ENCODE results near the gene CLDN14. TPM values are rescaled to one million over a fixed set of nuclear protein-coding genes. Genes with fewer than 3 reads are reported as not detected.

CLDN14 gene
- total RNA-seq, 1 donor = 0.27 TPM

DNA sequence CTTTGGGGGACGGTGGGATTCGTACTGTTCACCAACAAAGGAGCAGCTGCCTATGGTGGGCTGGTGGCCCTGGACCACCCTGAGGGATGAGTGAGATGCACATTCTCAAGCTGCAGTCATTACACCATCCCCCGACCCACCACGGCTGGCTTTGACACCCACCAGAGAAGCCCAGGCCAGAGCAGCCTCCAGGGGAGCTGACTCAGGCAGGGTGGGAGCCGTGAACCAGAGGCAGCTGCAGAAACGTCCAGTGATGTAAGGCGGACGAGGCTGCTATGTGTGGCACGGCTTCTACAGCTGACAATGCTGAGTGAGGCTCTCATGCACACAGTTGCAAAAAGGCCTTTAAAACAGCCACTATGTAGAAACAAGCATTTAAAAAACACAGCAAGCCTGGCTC is 54.6 kb downstream of the CLDN14 start:
- DNase-seq (ENCODE audit: low read depth) = peak; percentile 49
- H3K4me3 ChIP-seq (ENCODE audit: low read depth, low read length) = no peak overlapping the region
- TF ChIP-seq, protein P1, sequence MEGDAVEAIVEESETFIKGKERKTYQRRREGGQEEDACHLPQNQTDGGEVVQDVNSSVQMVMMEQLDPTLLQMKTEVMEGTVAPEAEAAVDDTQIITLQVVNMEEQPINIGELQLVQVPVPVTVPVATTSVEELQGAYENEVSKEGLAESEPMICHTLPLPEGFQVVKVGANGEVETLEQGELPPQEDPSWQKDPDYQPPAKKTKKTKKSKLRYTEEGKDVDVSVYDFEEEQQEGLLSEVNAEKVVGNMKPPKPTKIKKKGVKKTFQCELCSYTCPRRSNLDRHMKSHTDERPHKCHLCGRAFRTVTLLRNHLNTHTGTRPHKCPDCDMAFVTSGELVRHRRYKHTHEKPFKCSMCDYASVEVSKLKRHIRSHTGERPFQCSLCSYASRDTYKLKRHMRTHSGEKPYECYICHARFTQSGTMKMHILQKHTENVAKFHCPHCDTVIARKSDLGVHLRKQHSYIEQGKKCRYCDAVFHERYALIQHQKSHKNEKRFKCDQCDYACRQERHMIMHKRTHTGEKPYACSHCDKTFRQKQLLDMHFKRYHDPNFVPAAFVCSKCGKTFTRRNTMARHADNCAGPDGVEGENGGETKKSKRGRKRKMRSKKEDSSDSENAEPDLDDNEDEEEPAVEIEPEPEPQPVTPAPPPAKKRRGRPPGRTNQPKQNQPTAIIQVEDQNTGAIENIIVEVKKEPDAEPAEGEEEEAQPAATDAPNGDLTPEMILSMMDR (IDR thresholded peaks at IDR 0.05; ENCODE audit: insufficient read depth, low read length) = no peak

DNA sequence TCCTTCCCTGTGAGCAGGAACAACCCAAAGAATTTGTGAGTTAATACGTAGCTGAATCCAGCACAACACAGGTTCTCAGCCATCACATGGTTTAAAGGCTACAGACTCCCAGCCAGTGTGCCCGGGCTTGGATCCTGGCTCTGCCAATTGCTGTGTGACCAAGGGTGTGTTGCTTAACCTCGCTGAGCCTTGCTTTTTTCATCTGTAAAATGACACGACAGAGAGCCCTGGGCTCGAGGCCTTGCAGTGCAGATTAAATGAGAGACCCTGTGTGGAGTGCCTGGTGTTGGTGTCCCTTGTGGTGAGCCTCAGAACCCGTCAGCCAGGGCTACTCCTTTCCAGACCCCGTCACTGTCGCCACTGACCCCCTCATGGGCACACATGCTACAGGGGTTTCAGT is 55.3 kb downstream of the CLDN14 start:
- H3K4me3 ChIP-seq (ENCODE audit: low read depth, low read length) = no peak overlapping the region
- no peak for DNase-seq (ENCODE audit: low read depth)
- TF ChIP-seq, protein P1 (IDR thresholded peaks at IDR 0.05; ENCODE audit: insufficient read depth, low read length) = no peak

DNA sequence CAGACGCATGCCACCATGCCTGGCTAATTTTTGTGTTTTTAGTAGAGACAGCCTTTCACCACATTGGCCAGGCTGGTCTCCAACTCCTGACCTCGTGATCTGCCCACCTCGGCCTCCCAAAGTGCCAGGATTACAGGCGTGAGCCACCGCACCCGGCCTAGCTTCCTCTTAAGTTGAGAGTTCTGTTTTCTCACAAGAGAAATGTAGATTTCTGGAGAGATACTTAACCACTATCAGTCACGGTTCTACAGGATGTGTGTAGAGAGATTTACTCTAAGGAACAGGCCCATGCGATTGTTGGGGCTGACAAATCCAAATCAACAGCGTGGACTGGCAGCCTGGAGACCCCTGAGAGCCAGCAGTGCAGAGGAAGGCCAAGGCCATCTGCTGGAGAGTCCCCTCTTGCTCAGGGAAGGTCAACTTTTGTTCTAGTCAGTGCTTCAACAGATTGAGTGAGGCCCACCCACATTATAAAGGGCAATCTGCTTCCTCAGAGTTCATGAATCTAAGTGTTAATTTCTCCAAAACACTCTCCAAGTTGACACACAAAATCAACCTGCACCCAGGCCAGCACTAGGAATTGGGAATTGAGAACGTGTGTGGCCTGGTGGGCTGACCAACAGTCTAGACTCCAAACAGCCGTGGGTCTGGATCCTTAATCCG is 56.0 kb downstream of the CLDN14 start:
- DNase-seq (ENCODE audit: low read depth) = no peak
- no peak overlapping the region for H3K4me3 ChIP-seq (ENCODE audit: low read depth, low read length)

DNA sequence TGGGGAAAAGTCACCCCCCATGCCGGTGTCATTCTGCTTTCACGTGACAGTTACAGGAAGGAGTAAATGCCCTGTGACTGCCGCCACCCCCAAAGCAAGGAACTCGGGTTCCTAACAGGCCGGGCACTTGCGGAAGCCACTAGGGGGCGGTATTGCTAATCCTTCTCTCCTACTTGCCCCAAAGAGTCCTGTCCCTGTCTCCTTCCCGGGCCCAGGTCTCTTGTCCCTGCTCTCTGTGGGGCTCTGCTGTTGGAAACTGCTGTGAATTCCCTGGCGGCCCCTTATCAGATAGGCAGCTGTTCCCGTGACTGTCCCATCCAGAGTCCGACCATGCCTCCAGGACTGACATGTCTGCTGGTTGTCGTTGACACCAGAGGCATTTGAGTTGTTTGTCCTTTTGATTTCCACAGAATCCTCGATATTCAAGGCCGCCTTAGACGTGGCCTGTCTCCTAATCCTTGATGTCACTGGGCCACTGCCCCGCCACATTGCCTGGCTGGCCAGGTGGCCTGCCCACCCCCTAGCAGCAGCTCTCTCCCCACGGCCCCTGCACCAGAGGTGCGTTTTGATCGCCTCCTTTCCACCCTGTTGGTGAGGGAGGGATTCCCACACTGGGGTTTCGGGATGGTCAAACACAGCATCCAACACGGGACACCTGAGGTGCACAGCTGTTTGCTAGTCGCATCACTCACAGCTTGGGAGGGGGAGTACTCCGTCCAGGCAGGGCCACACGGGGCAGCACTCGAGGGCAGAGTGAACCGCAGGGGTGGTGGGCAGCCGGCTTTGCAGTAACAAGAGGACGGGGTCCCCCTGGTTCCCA is 57.4 kb downstream of the CLDN14 start:
- H3K4me3 ChIP-seq (ENCODE audit: low read depth, low read length) = no peak overlapping the region
- TF ChIP-seq, protein P1 (IDR thresholded peaks at IDR 0.05; ENCODE audit: insufficient read depth, low read length) = peak; percentile 86
- DNase-seq (ENCODE audit: low read depth) = peak; percentile 78

More for the DNA sequence above, 56.0 kb downstream of the CLDN14 start:
- TF ChIP-seq, protein P1 (IDR thresholded peaks at IDR 0.05; ENCODE audit: insufficient read depth, low read length) = no peak

DNA sequence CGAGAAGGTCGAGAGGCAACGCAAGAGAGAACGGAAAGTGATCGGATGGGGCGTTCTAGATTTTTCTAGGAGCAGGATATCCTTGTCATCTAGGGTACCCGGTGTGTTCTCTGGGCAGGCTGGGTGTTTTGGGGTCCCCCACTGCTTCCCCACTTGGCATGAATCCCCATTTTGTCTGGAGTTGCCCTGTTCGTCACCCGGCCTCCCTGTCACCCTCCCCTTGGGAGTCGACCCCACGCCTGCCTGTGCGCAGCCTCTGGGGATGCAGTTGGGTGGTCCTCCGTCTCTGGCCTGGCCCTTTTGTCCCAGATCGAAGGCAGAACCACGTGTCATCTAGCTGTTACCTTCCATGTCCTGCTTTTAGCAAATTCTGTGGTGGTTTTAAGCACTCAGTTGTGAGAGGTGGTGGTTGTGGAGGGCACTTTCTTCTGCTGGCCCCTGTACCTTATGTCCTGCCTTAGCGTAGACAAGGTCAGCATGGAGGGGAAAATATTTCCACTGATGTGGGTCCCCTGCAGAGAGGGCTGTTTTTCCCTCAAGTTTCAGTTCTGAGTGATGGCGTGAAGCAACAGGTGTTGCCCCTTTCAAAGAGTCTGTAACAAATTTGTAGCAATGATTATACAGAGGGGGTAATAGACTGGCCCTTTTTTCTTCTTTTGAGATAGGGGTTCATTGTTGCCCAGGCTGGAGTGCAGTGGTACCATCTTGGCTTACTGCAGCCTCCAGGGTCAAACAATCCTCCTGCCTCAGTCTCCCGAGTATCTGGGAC is 59.2 kb downstream of the CLDN14 start:
- no peak for DNase-seq (ENCODE audit: low read depth)
- TF ChIP-seq, protein P1 (IDR thresholded peaks at IDR 0.05; ENCODE audit: insufficient read depth, low read length) = no peak
- H3K4me3 ChIP-seq (ENCODE audit: low read depth, low read length) = no peak overlapping the region

DNA sequence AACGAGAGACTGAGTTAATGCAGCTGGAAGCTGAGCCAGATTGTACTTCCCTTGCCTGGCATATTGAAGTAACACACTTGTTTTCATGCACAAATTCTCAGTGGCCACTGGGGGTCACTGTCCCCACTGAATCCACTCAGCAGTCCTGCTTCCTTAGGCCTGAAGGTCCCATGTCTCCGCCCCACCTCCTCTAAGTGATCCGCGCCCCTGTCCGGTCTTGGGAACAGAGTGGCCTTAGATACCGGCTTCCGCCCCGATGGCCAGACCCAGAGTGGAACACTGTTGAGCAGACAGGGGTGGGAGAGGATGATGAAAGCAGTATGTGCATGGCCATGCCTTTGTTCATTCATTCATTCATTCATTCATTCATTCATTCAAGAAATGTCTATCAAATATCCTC is 59.9 kb downstream of the CLDN14 start:
- TF ChIP-seq, protein P1 (IDR thresholded peaks at IDR 0.05; ENCODE audit: insufficient read depth, low read length) = peak; percentile 83
- H3K4me3 ChIP-seq (ENCODE audit: low read depth, low read length) = no peak overlapping the region
- peak; percentile 94 for DNase-seq (ENCODE audit: low read depth)

Measured in fibroblast of the aortic adventitia (primary cell).